A549 (cell line): Measurements from ENCODE around the gene CNTN1.

Experiments used
- BHLHE40 ChIP-seq: IDR thresholded peaks from 2 replicates; pipeline ENCODE4 v1.6.1; 2012; ENCODE audit warnings: low read depth, low read length, inconsistent platforms
- EP300 ChIP-seq, 2 experiments: fragments of >200 bp; sonication (Bioruptor Twin); formaldehyde crosslinking; IDR thresholded peaks; 2 replicates in 1 of 2; 3 replicates in 1 of 2; pipeline ENCODE4 v1.6.1; 2016 to 2017
- FOSL2 ChIP-seq, 2 experiments: fragments of 450-650 bp in 1 of 2; fragments of >200 bp in 1 of 2; sonication (Bioruptor Twin) in 1 of 2; formaldehyde crosslinking; IDR thresholded peaks; 2 replicates each; pipeline versions ENCODE4 v1.5.0 to v1.6.1; 2016 to 2020; ENCODE audit warnings: mild to moderate bottlenecking in 1 of 2, moderate library complexity in 1 of 2
- NR3C1 ChIP-seq: fragments of >200 bp; sonication (Bioruptor Twin); formaldehyde crosslinking; IDR thresholded peaks from 3 replicates; pipeline ENCODE4 v1.6.1; 2017
- RFX5 ChIP-seq: fragments of 450-650 bp; IDR thresholded peaks from 2 replicates; pipeline ENCODE4 v1.7.1; 2014; ENCODE audit warnings: antibody characterized with exemption, mild to moderate bottlenecking, moderate library complexity
- TF ChIP-seq, protein P1 (sequence below): fragments of >200 bp; sonication (Bioruptor Twin); formaldehyde crosslinking; IDR thresholded peaks from 3 replicates; pipeline ENCODE4 v1.5.1; 2016

DNA sequence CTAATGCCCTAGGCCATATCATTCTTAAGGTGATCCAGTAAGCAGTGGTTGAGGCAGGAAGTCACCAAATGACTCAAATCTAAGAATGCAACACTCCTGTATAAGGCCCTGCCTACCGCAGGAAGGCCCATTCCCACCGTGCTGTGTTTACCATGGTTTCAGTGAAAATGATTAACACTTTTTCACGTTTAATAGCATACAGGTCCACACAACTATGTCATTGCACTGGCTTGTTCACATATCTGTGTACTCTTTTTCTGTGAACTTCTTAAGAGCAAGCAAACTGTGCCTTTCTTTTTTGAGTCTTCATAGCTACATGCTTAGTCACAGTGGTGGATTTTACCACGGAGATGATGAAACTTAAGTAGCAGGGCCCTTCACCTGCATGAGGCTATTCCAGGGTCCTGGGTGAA lies 214.9 kb downstream of the CNTN1 start:
- TF ChIP-seq NR3C1 (no peak), BHLHE40 (no peak), EP300 (IDR thresholded peaks at IDR 0.05) (no peak), RFX5 (no peak), FOSL2 (IDR thresholded peaks at IDR 0.05) (0 out of 2 replicates have a peak, but pooled peaks have one; percentile 36), FOSL2 (CRISPR knock-in tag; IDR thresholded peaks at IDR 0.05) (no peak; the same call in none of the 2 replicates)
- TF ChIP-seq, protein P1, sequence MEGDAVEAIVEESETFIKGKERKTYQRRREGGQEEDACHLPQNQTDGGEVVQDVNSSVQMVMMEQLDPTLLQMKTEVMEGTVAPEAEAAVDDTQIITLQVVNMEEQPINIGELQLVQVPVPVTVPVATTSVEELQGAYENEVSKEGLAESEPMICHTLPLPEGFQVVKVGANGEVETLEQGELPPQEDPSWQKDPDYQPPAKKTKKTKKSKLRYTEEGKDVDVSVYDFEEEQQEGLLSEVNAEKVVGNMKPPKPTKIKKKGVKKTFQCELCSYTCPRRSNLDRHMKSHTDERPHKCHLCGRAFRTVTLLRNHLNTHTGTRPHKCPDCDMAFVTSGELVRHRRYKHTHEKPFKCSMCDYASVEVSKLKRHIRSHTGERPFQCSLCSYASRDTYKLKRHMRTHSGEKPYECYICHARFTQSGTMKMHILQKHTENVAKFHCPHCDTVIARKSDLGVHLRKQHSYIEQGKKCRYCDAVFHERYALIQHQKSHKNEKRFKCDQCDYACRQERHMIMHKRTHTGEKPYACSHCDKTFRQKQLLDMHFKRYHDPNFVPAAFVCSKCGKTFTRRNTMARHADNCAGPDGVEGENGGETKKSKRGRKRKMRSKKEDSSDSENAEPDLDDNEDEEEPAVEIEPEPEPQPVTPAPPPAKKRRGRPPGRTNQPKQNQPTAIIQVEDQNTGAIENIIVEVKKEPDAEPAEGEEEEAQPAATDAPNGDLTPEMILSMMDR: no peak
